H9 (cell line): ENCODE results near the gene SAMMSON. TPM values are rescaled to one million over a fixed set of nuclear protein-coding genes. Genes with fewer than 3 reads are reported as not detected.

Source experiments
- DNase-seq: peaks from one replicate; pipeline ENCODE4 v3.0.0-alpha.2; 2017
- H2AFZ ChIP-seq: one replicate; pipeline ENCODE4 v1.6.1; 2013; ENCODE audit warnings: mild to moderate bottlenecking, low read length, control low read depth, moderate library complexity
- H2AK5ac ChIP-seq: 2 replicates; pipeline ENCODE4 v1.6.1; 2013; ENCODE audit warnings: low read length, control low read depth, mixed read lengths; ENCODE audit not compliant: insufficient read length
- H2BK120ac ChIP-seq: one replicate; pipeline ENCODE4 v1.6.1; 2013; ENCODE audit warnings: low read depth, mild to moderate bottlenecking, low read length, control low read depth, inconsistent platforms; ENCODE audit not compliant: poor library complexity, severe bottlenecking
- H2BK12ac ChIP-seq: 2 replicates; pipeline ENCODE4 v1.6.1; 2013; ENCODE audit warnings: low read length, control low read depth, mixed read lengths, low read depth; ENCODE audit not compliant: insufficient read length
- H2BK15ac ChIP-seq: 2 replicates; pipeline ENCODE4 v1.6.1; 2013; ENCODE audit warnings: low read depth, low read length, control low read depth
- H2BK20ac ChIP-seq: one replicate; pipeline ENCODE4 v1.6.1; 2013; ENCODE audit warnings: low read depth, mild to moderate bottlenecking, low read length, control low read depth, inconsistent platforms; ENCODE audit not compliant: poor library complexity, severe bottlenecking
- H2BK5ac ChIP-seq: 2 replicates; pipeline ENCODE4 v1.6.1; 2013; ENCODE audit warnings: low read length, control low read depth, mixed read lengths; ENCODE audit not compliant: insufficient read length
- H3K14ac ChIP-seq: 2 replicates; pipeline ENCODE4 v1.6.1; 2013; ENCODE audit warnings: low read length, control low read depth; ENCODE audit not compliant: insufficient read depth
- H3K18ac ChIP-seq: 2 replicates; pipeline ENCODE4 v1.6.1; 2013; ENCODE audit warnings: low read depth, mild to moderate bottlenecking, mixed read lengths, low read length, control low read depth; ENCODE audit not compliant: insufficient read length
- H3K23ac ChIP-seq: 2 replicates; pipeline ENCODE4 v1.6.1; 2013; ENCODE audit warnings: low read length, control low read depth, mixed read lengths, low read depth; ENCODE audit not compliant: insufficient read length
- H3K23me2 ChIP-seq: 2 replicates; pipeline ENCODE4 v1.6.1; 2013; ENCODE audit warnings: low read depth, mild to moderate bottlenecking, mixed read lengths, low read length, control low read depth; ENCODE audit not compliant: insufficient read length, poor library complexity, severe bottlenecking
- H3K27ac ChIP-seq: 2 replicates; pipeline ENCODE4 v1.5.1; 2013; ENCODE audit warnings: low read length, control low read depth, mixed read lengths, low read depth; ENCODE audit not compliant: insufficient read length
- H3K27me3 ChIP-seq: 2 replicates; pipeline ENCODE4 v1.6.1; 2013; ENCODE audit warnings: low read length, control low read depth, inconsistent platforms; ENCODE audit not compliant: insufficient read depth
- H3K4ac ChIP-seq: 2 replicates; pipeline ENCODE4 v1.6.1; 2013; ENCODE audit warnings: low read depth, mild to moderate bottlenecking, control low read depth, inconsistent platforms, low read length, moderate library complexity
- H3K4me1 ChIP-seq: 2 replicates; pipeline ENCODE4 v1.6.1; 2013; ENCODE audit warnings: low read length, control low read depth, inconsistent platforms; ENCODE audit not compliant: insufficient read depth
- H3K4me2 ChIP-seq: 2 replicates; pipeline ENCODE4 v1.6.1; 2013; ENCODE audit warnings: low read length, control low read depth, mixed read lengths; ENCODE audit not compliant: insufficient read length, insufficient read depth
- H3K56ac ChIP-seq: 2 replicates; pipeline ENCODE4 v1.6.1; 2013; ENCODE audit warnings: low read depth, mild to moderate bottlenecking, mixed read lengths, low read length, control low read depth; ENCODE audit not compliant: insufficient read length
- H3K79me1 ChIP-seq: 2 replicates; pipeline ENCODE4 v1.6.1; 2013; ENCODE audit warnings: low read depth, mild to moderate bottlenecking, moderate library complexity, low read length, control low read depth, inconsistent platforms; ENCODE audit not compliant: insufficient read depth, poor library complexity, severe bottlenecking
- H3K79me2 ChIP-seq: 2 replicates; pipeline ENCODE4 v1.6.1; 2013; ENCODE audit warnings: low read length, control low read depth, inconsistent platforms; ENCODE audit not compliant: insufficient read depth
- H3K9ac ChIP-seq: 2 replicates; pipeline ENCODE4 v1.6.1; 2013; ENCODE audit warnings: low read length, control low read depth, mixed read lengths; ENCODE audit not compliant: insufficient read length; ENCODE audit errors: extremely low read depth
- H3K9me3 ChIP-seq: one replicate; pipeline ENCODE4 v1.6.1; 2013; ENCODE audit warnings: low read depth, low read length, inconsistent platforms; ENCODE audit not compliant: control insufficient read depth
- H3T11ph ChIP-seq: one replicate; pipeline ENCODE4 v1.6.1; 2013; ENCODE audit warnings: mild to moderate bottlenecking, low read length, control low read depth, inconsistent platforms
- H4K20me1 ChIP-seq: one replicate; pipeline ENCODE4 v1.6.1; 2013; ENCODE audit not compliant: control insufficient read depth, insufficient read length, insufficient read depth
- H4K5ac ChIP-seq: 2 replicates; pipeline ENCODE4 v1.6.1; 2013; ENCODE audit warnings: low read depth, mild to moderate bottlenecking, mixed read lengths, low read length, control low read depth; ENCODE audit not compliant: insufficient read length
- H4K8ac ChIP-seq: replicated peaks from 2 replicates; pipeline ENCODE4 v1.6.1; 2013; ENCODE audit warnings: low read length, control low read depth, mixed read lengths, low read depth; ENCODE audit not compliant: insufficient read length
- H4K91ac ChIP-seq: 2 replicates; pipeline ENCODE4 v1.6.1; 2013; ENCODE audit warnings: low read depth, mild to moderate bottlenecking, moderate library complexity, mixed read lengths, low read length, control low read depth; ENCODE audit not compliant: insufficient read length
- H3K27ac Mint-ChIP-seq, 3 experiments: 2 replicates in 2 of 3; 3 replicates in 1 of 3; pipeline ENCODE4 v1.8.0; 2020 to 2021; ENCODE audit warnings: mixed read lengths in 3 of 3, mild to moderate bottlenecking in 1 of 3, moderate library complexity in 1 of 3
- H3K27me3 Mint-ChIP-seq: 2 replicates; pipeline ENCODE4 v1.8.0; 2021; ENCODE audit warnings: low read depth, mild to moderate bottlenecking, moderate library complexity, mixed read lengths
- H3K36me3 Mint-ChIP-seq, 3 experiments: 2 replicates in 2 of 3; 3 replicates in 1 of 3; pipeline ENCODE4 v1.8.0; 2020 to 2021; ENCODE audit warnings: low read depth in 3 of 3, mixed read lengths in 3 of 3; ENCODE audit not compliant: insufficient read depth in 1 of 3
- H3K4me1 Mint-ChIP-seq, 2 experiments: 2 replicates each; pipeline ENCODE4 v1.8.0; 2020; ENCODE audit warnings: mixed read lengths in 2 of 2
- H3K4me3 Mint-ChIP-seq, 2 experiments: 2 replicates in 1 of 2; 3 replicates in 1 of 2; pipeline ENCODE4 v1.8.0; 2020 to 2021; ENCODE audit warnings: mild to moderate bottlenecking in 2 of 2, mixed read lengths in 2 of 2, moderate library complexity in 1 of 2
- H3K9me3 Mint-ChIP-seq, 2 experiments: 2 replicates in 1 of 2; 3 replicates in 1 of 2; pipeline ENCODE4 v1.8.0; 2020; ENCODE audit warnings: mild to moderate bottlenecking in 2 of 2, mixed read lengths in 2 of 2, moderate library complexity in 1 of 2
- WGBS: extraction: QIAGEN DNeasy Blood & Tissue Kit; methylation state at CpG from one replicate; pipeline ENCODE4 v1.1.7; 2013; ENCODE audit warnings: missing lambda C conversion rate, low lambda C conversion rate, mixed read lengths; ENCODE audit not compliant: insufficient read length; ENCODE audit errors: extremely low coverage; 5-methylcytosine and 5-hydroxymethylcytosine counted together
- total RNA-seq: library from RNA; stranded (reverse); gene quantifications from 2 replicates; pipeline ENCODE4 v1.2.1, GENCODE V29; 2021
- TF ChIP-seq, protein P1 (sequence below): fragments of 200-600 bp; sonication (generic); conservative IDR thresholded peaks from 3 replicates; pipeline ENCODE4 v1.8.0; 2021; ENCODE audit warnings: antibody characterized with exemption, mild to moderate bottlenecking

SAMMSON gene
- total RNA-seq, 1 experiment from 2014 or later, result not detected

DNA sequence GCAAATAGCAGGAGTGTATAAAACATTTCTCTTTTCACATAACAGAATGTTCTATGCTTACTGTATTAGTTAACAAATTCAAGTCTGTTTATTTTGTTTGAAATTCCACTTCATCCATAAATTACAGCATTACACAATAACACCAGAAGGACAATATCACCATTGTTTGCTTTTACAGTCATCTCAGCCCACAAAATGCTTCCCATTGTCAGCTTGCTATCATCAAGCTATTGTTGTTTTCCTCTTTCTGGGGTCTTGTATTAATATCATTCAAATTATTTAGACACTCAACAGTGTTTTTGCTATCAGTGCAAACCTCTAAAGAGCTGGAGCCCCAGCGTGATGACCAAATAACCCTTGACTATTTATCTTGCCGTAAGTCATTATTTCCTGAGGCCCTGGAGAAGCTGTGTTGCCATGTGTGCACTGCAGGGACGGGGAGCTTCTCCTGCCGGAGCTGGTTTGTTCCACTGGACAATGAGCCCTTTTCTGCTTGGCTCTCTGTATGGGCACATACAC, 1.1 kb downstream of the SAMMSON start:
- Histone ChIP-seq H2BK15ac (no peak overlapping the region), H4K8ac (no peak overlapping the region), H3K4ac (no peak overlapping the region), H3T11ph (no peak overlapping the region), H3K9ac (no peak overlapping the region), H3K14ac (no peak overlapping the region), H2BK12ac (no peak overlapping the region), H4K5ac (no peak overlapping the region), H2AK5ac (no peak overlapping the region), H3K4me1 (peaks cover 3% of the 10 kb centered on the region; the same call in 1 of the 2 replicates), H4K91ac (no peak overlapping the region), H2AFZ (no peak overlapping the region), H2BK20ac (no peak overlapping the region), H3K27me3 (no peaks in the 10 kb centered on the region), H3K79me2 (no peaks in the 10 kb centered on the region), H4K20me1 (no peaks in the 10 kb centered on the region), H2BK5ac (no peak overlapping the region), H3K18ac (no peak overlapping the region), H3K4me2 (no peak overlapping the region), H3K27ac (no peak overlapping the region), H2BK120ac (no peak overlapping the region), H3K9me3 (no peaks in the 10 kb centered on the region), H3K23ac (no peak overlapping the region), H3K56ac (no peak overlapping the region), H3K79me1 (no peaks in the 10 kb centered on the region), H3K23me2 (no peaks in the 10 kb centered on the region)
- H3K4me1 Mint-ChIP-seq, result peaks cover 14 to 16% of the 10 kb centered on the region in 2 experiments
- H3K27ac Mint-ChIP-seq, result no peak overlapping the region
- no peaks in the 10 kb centered on the region; the same call in 1 of the 2 replicates for H3K27me3 Mint-ChIP-seq
- WGBS, result no CpG with 5 or more reads among the region's 4 CpGs
- no peaks in the 10 kb centered on the region for H3K36me3 Mint-ChIP-seq
- no peaks in the 10 kb centered on the region for H3K9me3 Mint-ChIP-seq
- no peak for DNase-seq
- TF ChIP-seq, protein P1, sequence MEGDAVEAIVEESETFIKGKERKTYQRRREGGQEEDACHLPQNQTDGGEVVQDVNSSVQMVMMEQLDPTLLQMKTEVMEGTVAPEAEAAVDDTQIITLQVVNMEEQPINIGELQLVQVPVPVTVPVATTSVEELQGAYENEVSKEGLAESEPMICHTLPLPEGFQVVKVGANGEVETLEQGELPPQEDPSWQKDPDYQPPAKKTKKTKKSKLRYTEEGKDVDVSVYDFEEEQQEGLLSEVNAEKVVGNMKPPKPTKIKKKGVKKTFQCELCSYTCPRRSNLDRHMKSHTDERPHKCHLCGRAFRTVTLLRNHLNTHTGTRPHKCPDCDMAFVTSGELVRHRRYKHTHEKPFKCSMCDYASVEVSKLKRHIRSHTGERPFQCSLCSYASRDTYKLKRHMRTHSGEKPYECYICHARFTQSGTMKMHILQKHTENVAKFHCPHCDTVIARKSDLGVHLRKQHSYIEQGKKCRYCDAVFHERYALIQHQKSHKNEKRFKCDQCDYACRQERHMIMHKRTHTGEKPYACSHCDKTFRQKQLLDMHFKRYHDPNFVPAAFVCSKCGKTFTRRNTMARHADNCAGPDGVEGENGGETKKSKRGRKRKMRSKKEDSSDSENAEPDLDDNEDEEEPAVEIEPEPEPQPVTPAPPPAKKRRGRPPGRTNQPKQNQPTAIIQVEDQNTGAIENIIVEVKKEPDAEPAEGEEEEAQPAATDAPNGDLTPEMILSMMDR, result no peak
- no peak overlapping the region for H3K4me3 Mint-ChIP-seq
